Cerebellar nuclear complex (tissue), 1 donor: ENCODE data around the gene SRSF7.
"Not testable (repeated sequence)": the region's sequence is repeated elsewhere in the genome, so short reads cannot be mapped to it uniquely, and the experiment has no call there.

Experiments used
- DNase-seq, 2 experiments: peaks; one replicate each; lab custom pipeline; 2025; lab: John Stamatoyannopoulos, UW

The SRSF7 gene

DNA sequence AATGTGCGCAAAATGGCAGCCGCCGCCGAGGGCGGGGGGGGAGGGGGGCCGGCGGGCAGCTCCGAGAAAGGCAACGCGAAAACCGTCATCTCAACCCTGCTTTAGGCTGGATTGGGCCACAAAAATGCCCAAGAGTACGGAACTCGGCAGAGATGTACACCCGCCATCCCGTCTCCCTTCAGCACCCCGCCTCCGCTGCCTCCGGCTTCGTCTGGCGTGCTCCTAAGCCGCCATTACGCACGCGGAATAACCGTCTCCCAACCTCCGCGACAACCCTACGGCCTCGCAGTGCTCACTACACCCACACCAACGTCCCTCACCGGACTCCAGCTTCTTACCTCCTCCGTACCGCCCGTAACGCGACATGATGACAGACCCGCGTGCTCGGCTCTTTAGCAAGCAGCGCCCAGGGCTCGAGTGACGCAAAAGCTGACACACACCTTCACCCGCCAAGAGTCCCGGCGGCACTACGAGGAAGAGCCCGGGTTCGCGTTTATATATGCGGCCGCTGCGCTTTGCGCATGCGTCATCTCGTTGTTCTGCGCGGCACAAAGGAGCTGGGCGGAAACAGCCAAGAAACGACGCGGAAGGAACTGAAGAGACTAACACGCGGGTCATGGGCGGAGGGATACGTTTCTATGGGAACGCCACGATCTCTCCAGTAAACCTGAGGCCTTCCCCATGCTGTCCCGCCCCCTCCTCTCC, at the start of gene SRSF7:
Gene SRSF7, minus strand, starts transcription at position 471 of the 705 bp plus-strand sequence. Its CDS starts 105 bp downstream, at position 366.
- DNase-seq: peak; percentile 65 to 79

DNA sequence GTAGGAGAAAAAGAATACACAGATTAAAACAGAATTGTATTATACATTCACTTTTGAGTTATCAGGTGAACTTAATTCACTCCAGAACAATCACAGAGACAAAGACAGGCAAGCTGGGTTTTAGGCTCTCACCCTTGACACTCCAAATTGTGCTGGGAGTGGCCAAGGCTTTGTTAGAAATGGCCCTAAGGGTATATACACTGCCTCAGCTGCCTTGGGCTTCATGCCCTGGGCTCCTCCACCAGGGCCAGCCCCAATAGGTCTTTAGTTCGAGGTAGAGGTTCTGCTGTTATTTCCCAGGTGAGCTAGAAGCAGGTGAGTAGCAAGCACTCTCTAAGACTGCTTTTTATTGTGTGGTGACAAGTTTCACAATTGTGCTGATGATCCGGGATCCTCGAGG, 46.8 kb upstream of the SRSF7 start:
- DNase-seq: no peak

DNA sequence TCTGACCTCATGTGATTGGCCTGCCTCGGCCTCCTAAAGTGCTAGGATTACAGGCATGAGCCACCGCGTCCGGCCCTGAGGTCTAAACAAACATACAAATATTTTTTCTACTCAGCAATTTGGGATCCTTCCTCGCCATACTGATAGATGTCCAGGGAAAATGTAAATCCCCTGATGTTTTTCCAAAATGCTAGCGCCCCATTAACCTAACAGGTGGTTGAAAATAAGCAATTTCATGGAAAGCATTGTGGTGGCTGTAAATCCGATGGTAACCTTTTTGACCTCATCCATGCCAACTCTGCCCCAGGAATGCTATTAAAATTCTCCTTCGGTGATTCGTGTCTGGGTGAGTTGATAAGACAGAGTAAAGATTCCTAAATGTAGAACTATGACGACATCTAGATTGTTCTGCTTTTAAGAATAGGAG, 46.1 kb upstream of the SRSF7 start:
- DNase-seq: no peak

DNA sequence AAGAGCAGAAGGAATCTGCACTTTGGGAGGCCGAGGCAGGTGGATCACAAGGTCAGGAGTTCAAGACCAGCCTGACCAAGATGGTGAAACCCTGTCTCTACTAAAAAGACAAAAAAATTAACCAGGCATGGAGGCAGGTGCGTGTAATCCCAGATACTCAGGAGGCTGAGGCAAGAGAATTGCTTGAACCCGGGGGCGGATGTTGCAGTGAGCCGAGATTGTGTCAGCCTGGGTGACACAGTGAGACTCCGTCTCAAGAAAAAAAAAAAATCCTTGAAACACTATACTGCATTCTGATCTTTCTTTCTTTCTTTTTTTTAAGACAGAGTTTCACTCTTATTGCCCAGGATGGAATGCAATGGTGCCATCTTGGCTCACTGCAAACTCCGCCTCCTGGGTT, 43.9 kb upstream of the SRSF7 start:
- DNase-seq: not testable (repeated sequence)

DNA sequence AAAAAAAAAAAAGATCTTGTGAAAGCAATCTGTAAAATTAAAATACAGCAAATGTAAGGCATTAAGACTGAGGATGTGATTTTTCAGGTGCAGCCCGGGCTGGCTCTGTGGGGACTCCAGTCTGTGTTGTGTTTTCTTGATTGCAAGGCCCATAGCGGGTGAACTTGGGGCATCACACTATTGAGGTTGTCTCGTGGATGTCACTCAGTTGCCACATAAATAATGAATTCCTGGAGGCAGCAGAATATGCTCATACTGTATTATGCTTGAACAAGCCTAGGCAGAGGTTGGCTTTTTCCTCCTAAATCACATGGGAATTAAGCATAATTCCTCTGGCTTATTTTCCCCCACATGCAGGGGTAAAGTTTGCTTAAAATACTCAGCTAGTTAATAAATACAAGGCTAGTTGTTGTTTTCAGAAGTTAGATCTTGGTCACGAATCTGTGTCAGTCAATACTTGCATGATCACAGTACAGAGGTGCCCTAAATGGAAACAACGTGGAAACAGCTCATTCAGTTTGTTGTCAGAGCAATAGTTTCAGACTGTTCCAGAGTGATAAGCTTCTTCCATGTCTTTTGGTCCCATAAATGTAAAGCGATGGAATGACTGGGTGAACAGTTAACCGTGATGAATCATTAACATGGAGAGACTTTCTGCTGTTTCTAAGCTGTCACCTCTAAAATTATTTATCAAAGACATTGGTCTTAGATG, 43.2 kb upstream of the SRSF7 start:
- no peak for DNase-seq

DNA sequence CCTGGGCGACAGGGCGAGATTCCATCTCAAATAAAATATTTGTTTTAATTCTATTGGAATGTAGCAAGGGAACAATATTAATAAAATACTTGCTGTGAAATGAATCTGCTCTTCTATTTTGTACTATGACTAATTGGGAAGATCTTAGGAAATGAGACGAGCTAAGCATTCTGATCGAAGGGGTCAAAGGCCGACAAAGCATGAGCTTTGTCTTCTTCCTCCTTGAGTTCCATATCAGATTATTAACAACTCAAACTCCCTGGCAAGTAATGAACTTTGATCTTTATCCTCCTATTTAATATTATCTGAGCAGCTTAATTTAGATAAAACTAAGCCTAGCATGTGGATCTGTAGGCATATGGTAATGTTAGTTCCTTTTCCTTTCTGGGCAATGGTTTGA, 42.4 kb upstream of the SRSF7 start:
- DNase-seq: no peak

DNA sequence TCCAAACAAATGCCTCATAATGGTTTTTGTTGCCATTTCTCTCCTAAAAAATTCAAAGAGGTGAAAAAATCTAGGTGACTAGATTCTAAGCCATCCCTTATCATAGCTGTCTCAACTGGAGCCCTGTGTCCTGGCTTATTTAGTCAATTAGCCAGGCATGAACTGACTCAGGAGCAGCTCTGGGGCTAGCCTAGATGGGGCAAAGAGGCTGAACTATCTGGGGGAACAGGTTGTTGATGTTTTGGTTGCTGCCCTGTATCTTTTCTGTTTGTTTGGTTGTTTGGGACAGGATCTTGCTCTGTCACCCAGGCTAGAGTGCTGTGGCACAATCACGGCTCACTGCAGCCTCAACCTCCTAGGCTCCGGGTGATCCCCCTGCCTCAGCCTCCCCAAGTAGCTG, 41.6 kb upstream of the SRSF7 start:
- no peak for DNase-seq

DNA sequence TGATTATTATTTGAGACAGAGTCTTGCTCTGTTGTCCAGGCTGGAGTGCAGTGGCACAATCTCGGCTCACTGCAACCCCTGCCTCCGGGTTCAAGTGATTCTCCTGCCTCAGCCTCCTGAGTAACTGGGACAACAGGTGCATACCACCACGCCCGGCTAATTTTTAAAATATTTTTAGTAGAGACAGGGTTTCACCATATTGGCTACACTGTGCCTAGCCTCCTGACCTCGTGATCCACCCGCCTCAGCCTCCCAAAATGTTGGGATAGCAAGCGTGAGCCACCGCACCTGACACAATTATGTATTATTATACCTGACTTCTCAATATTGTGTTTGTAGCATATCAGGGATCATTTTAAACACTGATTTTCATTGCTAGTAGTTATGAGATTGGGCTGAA, 41.2 kb upstream of the SRSF7 start:
- DNase-seq: not testable (repeated sequence)

DNA sequence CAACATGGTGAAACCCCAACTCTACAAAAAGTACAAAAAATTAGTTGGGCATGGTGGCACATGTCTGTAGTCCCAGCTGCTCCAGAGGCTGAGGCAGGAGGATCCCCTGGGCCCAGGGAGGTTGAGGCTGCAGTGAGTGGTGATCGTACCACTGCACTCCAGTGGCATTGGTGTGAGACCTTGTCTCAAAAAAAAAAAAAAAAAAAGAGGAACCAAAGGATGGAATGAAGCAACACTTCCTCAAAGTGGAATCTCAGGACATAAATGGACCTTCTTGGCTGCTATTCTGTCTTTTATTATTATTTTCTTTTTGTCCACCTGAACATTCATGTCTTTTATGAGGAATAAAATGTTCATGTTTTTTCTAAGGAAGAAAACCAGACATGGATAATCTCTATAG, 40.6 kb upstream of the SRSF7 start:
- DNase-seq: no peak

DNA sequence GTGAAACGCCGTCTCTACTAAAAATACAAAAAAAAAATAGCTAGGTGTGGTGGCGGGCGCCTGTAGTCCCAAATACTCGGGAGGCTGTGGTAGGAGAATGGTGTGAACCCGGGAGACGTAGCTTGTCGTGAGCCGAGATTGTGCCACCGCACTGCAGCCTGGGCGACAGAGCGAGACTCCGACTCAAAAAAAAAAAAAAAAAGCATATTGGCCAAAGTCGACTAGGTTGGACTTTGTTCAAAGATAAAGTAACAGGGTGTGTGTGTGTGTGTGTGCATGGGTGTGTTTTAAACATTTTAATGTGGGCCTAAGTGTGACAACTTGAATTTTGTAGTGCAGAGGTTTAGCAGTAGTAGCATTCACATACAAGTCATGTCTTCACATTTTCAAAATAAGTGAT, 38.5 kb upstream of the SRSF7 start:
- DNase-seq: no peak

DNA sequence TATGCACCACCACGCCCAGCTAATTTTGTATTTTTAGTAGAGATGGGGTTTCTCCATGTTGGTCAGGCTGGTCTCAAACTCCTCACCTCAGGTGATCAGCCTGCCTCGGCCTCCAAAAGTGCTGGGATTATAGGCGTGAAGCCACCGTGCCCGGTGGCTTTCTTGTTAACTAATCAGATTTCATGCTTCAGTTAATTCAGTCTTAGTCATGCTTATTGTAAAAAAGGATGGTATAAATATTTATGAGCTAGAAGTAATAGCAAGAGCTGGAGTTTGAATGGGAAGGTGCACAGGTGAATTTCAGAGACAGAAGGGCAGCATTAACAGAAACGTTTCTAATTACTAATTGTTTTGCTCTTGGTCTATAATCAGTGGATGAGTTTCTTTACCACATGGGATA, 37.1 kb upstream of the SRSF7 start:
- no peak for DNase-seq

DNA sequence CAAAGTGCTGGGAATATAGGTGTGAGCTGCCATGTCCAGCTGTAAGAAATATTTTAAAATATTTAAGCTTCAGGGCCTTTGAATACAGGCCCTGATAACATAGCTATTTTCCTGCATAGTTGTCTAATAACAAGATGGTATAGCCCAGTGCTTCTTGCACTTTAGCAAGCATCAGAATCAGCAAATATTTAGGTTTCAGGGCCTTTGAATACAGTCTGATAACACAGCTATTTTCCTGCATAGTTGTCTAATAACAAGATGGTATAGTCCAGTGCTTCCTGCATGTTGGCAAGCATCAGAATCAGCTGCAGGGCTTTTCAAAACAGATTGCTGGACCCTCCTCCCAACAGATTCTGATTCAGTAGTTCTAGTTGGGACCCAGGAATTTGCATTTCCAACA, 32.4 kb upstream of the SRSF7 start:
- no peak for DNase-seq

DNA sequence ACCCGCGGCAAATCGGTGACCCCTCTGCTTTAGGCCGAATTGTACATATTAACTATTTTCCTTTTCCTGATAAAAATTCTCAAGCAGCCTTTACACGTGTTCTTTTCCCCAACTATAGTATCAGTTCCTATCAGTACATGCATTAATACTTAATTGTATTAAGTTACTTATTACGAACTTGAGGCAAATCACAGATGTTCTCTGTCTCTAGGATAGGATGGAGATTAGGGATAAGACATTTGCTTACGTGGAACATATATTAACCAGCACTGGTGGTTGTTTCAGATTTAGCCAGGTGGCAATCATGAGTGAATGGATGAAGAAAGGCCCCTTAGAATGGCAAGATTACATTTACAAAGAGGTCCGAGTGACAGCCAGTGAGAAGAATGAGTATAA, 27.5 kb upstream of the SRSF7 start:
- no peak for DNase-seq

DNA sequence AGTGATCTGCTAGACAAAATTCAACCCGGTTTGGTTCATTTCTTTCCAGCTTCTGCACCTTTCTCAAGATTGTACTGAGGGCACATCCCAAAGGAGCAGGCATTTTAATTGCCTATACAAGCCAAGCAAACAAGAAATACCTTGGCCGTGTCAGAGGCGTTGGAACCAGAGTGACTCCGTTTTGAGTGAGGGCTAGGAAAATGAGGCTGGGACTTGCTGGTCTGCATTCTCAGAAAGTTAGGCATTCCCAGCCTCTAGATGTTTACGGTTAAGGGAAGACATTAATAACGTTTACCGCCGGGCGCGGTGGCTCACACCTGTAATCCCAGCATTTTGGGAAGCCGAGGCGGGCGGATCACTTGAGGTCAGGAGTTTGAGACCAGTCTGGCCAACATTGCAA, 25.4 kb upstream of the SRSF7 start:
- DNase-seq: no peak

DNA sequence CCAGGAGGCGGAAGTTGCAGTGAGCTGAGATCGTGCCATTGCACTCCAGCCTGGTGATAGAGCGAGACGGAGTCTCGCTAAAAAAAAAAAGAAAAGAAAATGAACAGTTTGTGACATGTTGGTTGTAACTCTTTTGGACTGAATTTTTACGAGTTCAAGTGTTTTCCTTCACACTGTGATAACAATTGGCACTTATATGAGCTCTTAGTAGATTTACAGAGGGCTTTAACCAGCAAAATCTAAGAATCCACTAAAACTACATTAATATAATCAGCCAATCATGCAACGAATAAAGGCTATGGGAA, 24.7 kb upstream of the SRSF7 start:
- DNase-seq: no peak

DNA sequence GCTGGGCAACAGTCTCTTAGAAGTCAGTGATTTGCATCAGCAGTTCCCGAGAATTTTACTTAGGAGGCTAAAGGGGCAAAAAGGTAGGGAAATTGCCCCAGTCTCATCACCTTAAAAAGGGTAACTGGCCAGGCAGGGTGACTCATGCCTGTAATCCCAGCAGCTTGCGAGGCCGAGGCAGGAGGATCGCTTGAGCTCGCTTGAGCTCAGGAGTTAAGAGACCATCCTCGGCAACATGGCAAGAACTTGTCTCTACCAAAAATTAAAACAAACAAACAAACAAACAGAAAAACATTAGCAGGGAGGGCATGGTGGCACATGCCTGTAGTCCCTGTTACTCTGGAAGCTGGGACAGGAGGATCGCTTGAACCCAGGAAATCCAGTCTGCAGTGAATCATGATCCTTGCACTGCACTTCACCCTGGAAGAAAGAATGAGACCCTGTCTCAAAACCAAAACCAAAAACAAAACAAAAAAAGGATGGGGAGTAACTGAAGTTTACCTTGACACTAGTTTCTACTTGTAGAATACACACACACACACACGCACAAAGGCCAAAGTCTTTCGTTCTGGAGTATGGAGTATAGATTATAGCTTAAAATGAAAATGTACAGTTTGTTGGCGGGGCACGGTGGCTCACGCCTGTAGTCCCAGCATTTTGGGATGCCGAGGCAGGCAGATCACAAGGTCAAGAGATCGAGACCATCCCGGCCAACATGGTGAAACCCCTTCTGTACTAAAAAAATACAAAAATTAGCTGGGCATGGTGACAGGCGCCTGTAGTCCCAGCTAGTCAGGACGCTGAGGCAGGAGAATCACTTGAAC, 24.1 kb upstream of the SRSF7 start:
- DNase-seq: no peak

DNA sequence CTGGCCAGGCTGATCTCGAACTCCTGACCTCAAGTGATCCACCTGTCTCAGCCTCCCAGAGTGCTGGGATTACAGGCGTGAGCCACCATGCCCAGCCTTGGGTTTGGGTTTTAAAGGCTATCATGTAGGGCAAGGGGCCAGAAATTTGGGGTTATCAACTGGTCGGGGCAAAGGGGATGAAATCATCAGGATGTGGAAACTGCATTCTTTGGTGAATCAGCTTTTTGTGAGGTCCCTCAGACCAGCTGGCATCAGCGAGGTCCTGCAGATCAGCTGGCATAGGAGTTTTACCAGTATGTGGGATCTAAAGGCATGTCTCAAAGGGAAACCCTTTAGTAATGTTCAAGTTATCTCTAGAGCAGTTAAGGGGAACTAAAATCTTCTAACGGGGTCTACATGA, 20.5 kb upstream of the SRSF7 start:
- DNase-seq: no peak

DNA sequence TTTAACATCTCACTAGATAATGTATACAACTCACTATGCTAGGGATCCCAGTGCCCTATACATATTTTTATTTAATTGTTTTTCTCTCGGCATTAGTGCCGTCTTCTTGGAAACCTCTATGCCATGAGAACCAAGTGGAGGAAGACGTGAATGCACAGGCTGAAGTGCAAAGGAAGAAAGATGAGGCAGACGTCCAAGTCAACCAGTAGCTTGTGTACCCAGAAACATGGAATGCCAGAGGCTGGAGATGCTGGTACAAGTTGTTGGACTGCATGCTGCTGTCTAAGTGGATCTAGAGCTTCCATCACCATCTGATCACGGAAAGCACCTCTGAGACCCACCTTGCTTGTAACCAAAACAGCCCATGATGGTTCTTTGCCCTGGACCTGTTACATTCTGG, 14.4 kb upstream of the SRSF7 start:
- no peak for DNase-seq

DNA sequence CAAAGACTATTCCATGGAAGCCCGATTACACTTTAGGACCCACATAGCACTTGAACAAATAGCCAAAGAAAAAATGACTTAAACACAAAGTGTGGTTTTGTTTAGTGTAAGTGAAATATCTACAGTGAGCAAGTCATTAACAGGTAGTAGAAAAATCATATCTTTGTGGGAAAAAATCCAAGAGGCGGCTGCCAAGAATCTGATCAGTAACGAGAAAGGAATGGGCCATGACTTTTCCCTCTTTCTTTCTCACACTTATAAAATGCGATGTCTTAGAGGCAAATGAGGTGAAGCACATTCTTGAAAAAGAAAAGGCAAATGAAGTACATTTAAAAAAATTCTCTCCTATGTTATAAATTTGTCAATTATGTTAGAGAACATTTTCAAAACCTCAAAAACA, 14.0 kb upstream of the SRSF7 start:
- DNase-seq: no peak

DNA sequence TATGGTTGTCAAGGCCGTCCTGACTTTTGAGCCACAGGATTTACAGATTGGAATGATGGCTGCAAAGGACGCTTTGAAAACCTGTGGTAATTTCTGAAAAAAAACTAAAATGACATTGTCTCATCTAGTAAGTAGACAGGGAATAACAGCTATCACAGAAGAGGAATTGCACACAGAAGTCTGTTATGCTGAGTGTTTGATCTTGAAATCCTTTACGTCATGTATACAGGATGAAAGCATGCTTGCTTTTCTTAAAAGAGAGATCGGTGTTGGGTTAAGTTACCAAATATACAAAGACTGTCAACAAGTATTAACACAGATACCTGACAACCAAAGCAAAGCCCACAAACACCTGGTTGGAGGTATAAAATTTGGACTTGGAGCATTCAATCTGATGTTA, 12.6 kb upstream of the SRSF7 start:
- DNase-seq: no peak

DNA sequence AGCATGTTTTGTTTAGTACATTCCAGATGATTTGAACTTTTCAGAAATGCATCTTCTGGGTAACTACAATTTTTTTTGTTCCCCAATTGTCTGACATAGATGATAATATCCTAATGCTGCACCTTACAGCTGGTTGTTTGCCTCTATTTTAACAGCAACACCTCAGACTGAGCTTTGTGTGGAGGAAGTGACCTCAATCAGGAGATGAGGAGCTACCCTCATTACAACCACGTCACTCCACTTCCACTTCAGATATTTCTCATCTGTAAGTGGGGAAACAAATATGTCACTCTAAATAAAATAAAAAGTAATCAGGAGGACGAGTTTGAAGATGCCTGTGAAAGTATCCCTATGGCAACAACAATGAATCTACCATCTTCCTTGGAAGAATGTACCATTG, 12.1 kb upstream of the SRSF7 start:
- no peak for DNase-seq

DNA sequence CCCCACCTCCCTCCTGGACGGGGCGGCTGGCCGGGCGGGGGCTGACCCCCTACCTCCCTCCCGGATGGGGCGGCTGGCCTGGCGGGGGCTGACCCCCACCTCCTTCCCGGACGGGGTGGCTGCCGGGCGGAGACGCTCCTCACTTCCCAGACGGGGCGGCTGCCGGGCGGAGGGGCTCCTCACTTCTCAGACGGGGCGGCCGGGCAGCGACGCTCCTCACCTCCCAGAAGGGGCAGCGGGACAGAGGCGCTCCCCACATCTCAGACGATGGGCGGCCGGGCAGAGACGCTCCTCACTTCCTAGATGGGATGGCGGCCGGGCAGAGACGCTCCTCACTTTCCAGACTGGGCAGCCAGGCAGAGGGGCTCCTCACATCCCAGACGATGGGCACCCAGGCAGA, 4.7 kb upstream of the SRSF7 start:
- DNase-seq: not testable (repeated sequence)

DNA sequence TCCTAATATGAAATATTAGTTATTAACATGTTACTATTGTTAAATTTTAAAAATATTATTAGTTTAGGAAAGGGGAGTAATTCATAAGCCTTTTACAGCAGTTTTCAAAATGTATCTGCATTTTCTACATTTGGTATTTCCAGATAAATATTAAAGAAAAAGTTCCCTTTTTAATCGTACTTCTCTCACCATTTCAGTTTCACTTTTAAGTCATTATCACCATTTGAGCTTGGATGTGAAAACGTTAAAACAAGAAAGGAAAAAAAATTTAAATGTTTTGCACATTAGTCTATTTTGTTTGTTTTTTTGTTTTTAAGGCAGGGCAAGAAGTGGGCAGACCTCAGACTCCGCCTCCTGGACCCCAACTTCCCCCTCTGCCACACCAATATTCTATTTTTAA, 3.3 kb upstream of the SRSF7 start:
- DNase-seq: no peak
